Mucosa of stomach (tissue), 1 donor: ENCODE results near the gene MPPED2.

Experiments used
- H3K27me3 ChIP-seq: one replicate; pipeline ENCODE4 v1.7.0; 2013; ENCODE audit warnings: mild to moderate bottlenecking, low read length; ENCODE audit not compliant: control insufficient read depth, insufficient read depth
- H3K36me3 ChIP-seq: one replicate; pipeline ENCODE4 v1.7.0; 2013; ENCODE audit warnings: low read length; ENCODE audit not compliant: control insufficient read depth, insufficient read depth
- H3K4me1 ChIP-seq: one replicate; pipeline ENCODE4 v1.7.0; 2013; ENCODE audit warnings: mild to moderate bottlenecking, low read length; ENCODE audit not compliant: control insufficient read depth, insufficient read depth
- H3K4me3 ChIP-seq: one replicate; pipeline ENCODE4 v1.7.0; 2013; ENCODE audit warnings: low read length
- H3K9ac ChIP-seq: one replicate; pipeline ENCODE4 v1.7.0; 2013; ENCODE audit warnings: mild to moderate bottlenecking, low read length, moderate library complexity
- H3K9me3 ChIP-seq: one replicate; pipeline ENCODE4 v1.7.0; 2013; ENCODE audit warnings: mild to moderate bottlenecking, low read length, moderate library complexity; ENCODE audit not compliant: control insufficient read depth
- donor health status: Pancreatic carcinoma.

Gene MPPED2

GRCh38 chr11:30587269-30587812, 1.2 kb upstream of the MPPED2 start:
- H3K27me3 ChIP-seq = peaks cover 43% of the 10 kb centered on the region

GRCh38 chr11:30585892-30586250, 282 bp downstream of the MPPED2 start:
- Histone ChIP-seq H3K9ac (peak overlapping the region; percentile 46), H3K9me3 (no peaks in the 10 kb centered on the region), H3K4me1 (peaks cover 7% of the 10 kb centered on the region), H3K27me3 (peaks cover 43% of the 10 kb centered on the region), H3K36me3 (no peaks in the 10 kb centered on the region), H3K4me3 (no peak overlapping the region)

More at GRCh38 chr11:30587269-30587812, 1.2 kb upstream of the MPPED2 start:
- Histone ChIP-seq H3K36me3 (no peaks in the 10 kb centered on the region), H3K4me1 (peaks cover 7% of the 10 kb centered on the region), H3K4me3 (no peak overlapping the region), H3K9me3 (no peaks in the 10 kb centered on the region), H3K9ac (no peak overlapping the region)

GRCh38 chr11:30585125-30585891, 845 bp downstream of the MPPED2 start:
- Histone ChIP-seq H3K4me1 (peaks cover 7% of the 10 kb centered on the region), H3K4me3 (no peak overlapping the region), H3K9ac (peak overlapping the region; percentile 53), H3K9me3 (no peaks in the 10 kb centered on the region), H3K27me3 (peaks cover 43% of the 10 kb centered on the region), H3K36me3 (no peaks in the 10 kb centered on the region)

GRCh38 chr11:30583476-30584280, 2.5 kb downstream of the MPPED2 start:
- H3K9ac ChIP-seq = no peak overlapping the region
- no peaks in the 10 kb centered on the region for H3K36me3 ChIP-seq
- no peak overlapping the region for H3K4me3 ChIP-seq
- no peaks in the 10 kb centered on the region for H3K9me3 ChIP-seq
- H3K27me3 ChIP-seq = peaks cover 43% of the 10 kb centered on the region
- peaks cover 7% of the 10 kb centered on the region for H3K4me1 ChIP-seq

GRCh38 chr11:30582726-30583125, 3.4 kb downstream of the MPPED2 start:
- no peak overlapping the region for H3K9ac ChIP-seq
- no peaks in the 10 kb centered on the region for H3K36me3 ChIP-seq
- no peaks in the 10 kb centered on the region for H3K9me3 ChIP-seq
- H3K4me1 ChIP-seq = peaks cover 7% of the 10 kb centered on the region
- H3K27me3 ChIP-seq = peaks cover 43% of the 10 kb centered on the region
- no peak overlapping the region for H3K4me3 ChIP-seq

GRCh38 chr11:30581675-30582074, 4.5 kb downstream of the MPPED2 start:
- no peak overlapping the region for H3K4me3 ChIP-seq
- H3K27me3 ChIP-seq = peaks cover 34% of the 10 kb centered on the region

GRCh38 chr11:30580573-30580972, 5.6 kb downstream of the MPPED2 start:
- H3K9me3 ChIP-seq = no peaks in the 10 kb centered on the region
- no peak overlapping the region for H3K9ac ChIP-seq
- H3K4me1 ChIP-seq = peaks cover 6% of the 10 kb centered on the region
- no peak overlapping the region for H3K4me3 ChIP-seq
- no peaks in the 10 kb centered on the region for H3K36me3 ChIP-seq
- H3K27me3 ChIP-seq = peaks cover 25% of the 10 kb centered on the region

More at GRCh38 chr11:30581675-30582074, 4.5 kb downstream of the MPPED2 start:
- peaks cover 7% of the 10 kb centered on the region for H3K4me1 ChIP-seq
- no peak overlapping the region for H3K9ac ChIP-seq
- no peaks in the 10 kb centered on the region for H3K36me3 ChIP-seq
- H3K9me3 ChIP-seq = no peaks in the 10 kb centered on the region

GRCh38 chr11:30579415-30580175, 6.6 kb downstream of the MPPED2 start:
- no peaks in the 10 kb centered on the region for H3K36me3 ChIP-seq
- H3K9ac ChIP-seq = no peak overlapping the region
- peaks cover 15% of the 10 kb centered on the region for H3K27me3 ChIP-seq
- no peak overlapping the region for H3K4me3 ChIP-seq
- no peaks in the 10 kb centered on the region for H3K4me1 ChIP-seq
- H3K9me3 ChIP-seq = no peaks in the 10 kb centered on the region

- Histone ChIP-seq H3K9me3 (no peaks in the 10 kb centered on the region), H3K4me3 (no peak overlapping the region), H3K4me1 (no peaks in the 10 kb centered on the region), H3K9ac (no peak overlapping the region), H3K27me3 (peaks cover 4% of the 10 kb centered on the region), H3K36me3 (no peaks in the 10 kb centered on the region)
These were observed 7.7 kb downstream of the MPPED2 start for GRCh38 chr11:30578406-30578805.

GRCh38 chr11:30573951-30574350, 12.2 kb downstream of the MPPED2 start:
- Histone ChIP-seq H3K9ac (no peak overlapping the region), H3K4me3 (no peak overlapping the region), H3K9me3 (no peaks in the 10 kb centered on the region), H3K4me1 (no peaks in the 10 kb centered on the region), H3K27me3 (no peaks in the 10 kb centered on the region), H3K36me3 (no peaks in the 10 kb centered on the region)

GRCh38 chr11:30568931-30569330, 17.2 kb downstream of the MPPED2 start:
- Histone ChIP-seq H3K9me3 (no peaks in the 10 kb centered on the region), H3K4me3 (no peak overlapping the region), H3K9ac (no peak overlapping the region), H3K36me3 (no peaks in the 10 kb centered on the region), H3K4me1 (no peaks in the 10 kb centered on the region), H3K27me3 (no peaks in the 10 kb centered on the region)
